Astrocyte (in vitro differentiated cells and primary cell): ENCODE results near the gene MYH16.

ENCODE experiments used
- EZH2 ChIP-seq: IDR thresholded peaks from 2 replicates; pipeline ENCODE4 v1.6.1; 2012; ENCODE audit warnings: mild to moderate bottlenecking, low read length, inconsistent platforms; ENCODE audit not compliant: insufficient read depth
- TF ChIP-seq, protein P1 (sequence below): IDR thresholded peaks from 2 replicates; pipeline ENCODE4 v1.5.1; 2011; ENCODE audit warnings: low read depth, mild to moderate bottlenecking, inconsistent platforms, low read length, moderate library complexity; ENCODE audit not compliant: insufficient read depth

DNA sequence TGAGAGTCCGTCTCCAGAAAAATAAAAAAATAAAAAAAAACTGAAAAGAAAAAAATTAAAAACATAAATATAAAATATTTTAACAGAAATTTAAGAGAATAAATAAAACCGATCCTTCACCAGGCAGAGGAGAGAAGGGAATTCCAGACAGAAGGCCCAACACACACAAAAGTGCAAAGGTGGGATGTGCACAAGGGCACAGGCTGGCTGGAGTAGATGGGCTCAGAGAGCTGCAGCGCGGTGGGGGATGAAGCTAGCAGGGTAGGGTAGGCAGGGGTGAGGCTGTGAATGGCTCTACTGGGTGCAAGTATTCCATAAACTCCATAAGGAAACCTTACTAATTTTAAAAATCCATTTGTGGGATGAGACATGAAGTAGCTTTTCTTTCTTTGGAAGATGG, 37.4 kb downstream of the MYH16 start:
- TF ChIP-seq, protein P1, sequence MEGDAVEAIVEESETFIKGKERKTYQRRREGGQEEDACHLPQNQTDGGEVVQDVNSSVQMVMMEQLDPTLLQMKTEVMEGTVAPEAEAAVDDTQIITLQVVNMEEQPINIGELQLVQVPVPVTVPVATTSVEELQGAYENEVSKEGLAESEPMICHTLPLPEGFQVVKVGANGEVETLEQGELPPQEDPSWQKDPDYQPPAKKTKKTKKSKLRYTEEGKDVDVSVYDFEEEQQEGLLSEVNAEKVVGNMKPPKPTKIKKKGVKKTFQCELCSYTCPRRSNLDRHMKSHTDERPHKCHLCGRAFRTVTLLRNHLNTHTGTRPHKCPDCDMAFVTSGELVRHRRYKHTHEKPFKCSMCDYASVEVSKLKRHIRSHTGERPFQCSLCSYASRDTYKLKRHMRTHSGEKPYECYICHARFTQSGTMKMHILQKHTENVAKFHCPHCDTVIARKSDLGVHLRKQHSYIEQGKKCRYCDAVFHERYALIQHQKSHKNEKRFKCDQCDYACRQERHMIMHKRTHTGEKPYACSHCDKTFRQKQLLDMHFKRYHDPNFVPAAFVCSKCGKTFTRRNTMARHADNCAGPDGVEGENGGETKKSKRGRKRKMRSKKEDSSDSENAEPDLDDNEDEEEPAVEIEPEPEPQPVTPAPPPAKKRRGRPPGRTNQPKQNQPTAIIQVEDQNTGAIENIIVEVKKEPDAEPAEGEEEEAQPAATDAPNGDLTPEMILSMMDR: no peak
- no peak for TF ChIP-seq EZH2
